Hypothalamus (tissue), 51 donors: Measurements from ENCODE around the gene BPIFA2.
A peak's percentile ranks its signal among the peaks of the same experiment; 100 is the strongest.
"Not testable (repeated sequence)": the region's sequence is repeated elsewhere in the genome, so short reads cannot be mapped to it uniquely, and the experiment has no call there.

ENCODE experiments used
- DNase-seq, 51 donors: peaks; one replicate each; lab custom pipeline; 2025; lab: John Stamatoyannopoulos, UW

Gene BPIFA2

GRCh38 chr20:33159713-33160112, 8.2 kb upstream of the BPIFA2 start:
- no peak for DNase-seq

GRCh38 chr20:33160681-33161080, 7.3 kb upstream of the BPIFA2 start:
- DNase-seq: no peak

GRCh38 chr20:33162313-33162712, 5.6 kb upstream of the BPIFA2 start:
- no peak for DNase-seq

- no peak for DNase-seq
These were observed 5.2 kb upstream of the BPIFA2 start for GRCh38 chr20:33162753-33163152.

- DNase-seq: no peak
These were observed 3.9 kb upstream of the BPIFA2 start for GRCh38 chr20:33163856-33164762.

GRCh38 chr20:33164763-33165095, 3.2 kb upstream of the BPIFA2 start:
- no peak for DNase-seq

- DNase-seq: no peak
These were observed 2.4 kb upstream of the BPIFA2 start for GRCh38 chr20:33165416-33166055.

- DNase-seq: no peak
These were observed 1.3 kb upstream of the BPIFA2 start for GRCh38 chr20:33166533-33167113.

- DNase-seq: no peak
These were observed 1.3 kb downstream of the BPIFA2 start for GRCh38 chr20:33169176-33169794.

- DNase-seq: no peak
These were observed 4.8 kb downstream of the BPIFA2 start for GRCh38 chr20:33172781-33173180.

GRCh38 chr20:33175123-33175522, 7.2 kb downstream of the BPIFA2 start:
- no peak for DNase-seq

GRCh38 chr20:33176101-33176500, 8.1 kb downstream of the BPIFA2 start:
- no peak for DNase-seq

GRCh38 chr20:33177866-33178265, 9.9 kb downstream of the BPIFA2 start:
- DNase-seq: peak in 1 of 51 donors; percentile 4

GRCh38 chr20:33178726-33179125, 10.8 kb downstream of the BPIFA2 start:
- DNase-seq: no peak

- DNase-seq: no peak
These were observed 12.2 kb downstream of the BPIFA2 start for GRCh38 chr20:33180169-33180568.

GRCh38 chr20:33181482-33182093, 13.6 kb downstream of the BPIFA2 start:
- DNase-seq: no peak

GRCh38 chr20:33183312-33183711, 15.4 kb downstream of the BPIFA2 start:
- DNase-seq: no peak

GRCh38 chr20:33185031-33185590, 17.2 kb downstream of the BPIFA2 start:
- DNase-seq: not testable (repeated sequence)

- DNase-seq: no peak
These were observed 19.5 kb downstream of the BPIFA2 start for GRCh38 chr20:33187491-33187890.

- no peak for DNase-seq
These were observed 20.5 kb downstream of the BPIFA2 start for GRCh38 chr20:33188421-33188820.

- no peak for DNase-seq
These were observed 23.5 kb downstream of the BPIFA2 start for GRCh38 chr20:33191484-33191883.
